ENCODE measurements around the gene SNX11.

DNA sequence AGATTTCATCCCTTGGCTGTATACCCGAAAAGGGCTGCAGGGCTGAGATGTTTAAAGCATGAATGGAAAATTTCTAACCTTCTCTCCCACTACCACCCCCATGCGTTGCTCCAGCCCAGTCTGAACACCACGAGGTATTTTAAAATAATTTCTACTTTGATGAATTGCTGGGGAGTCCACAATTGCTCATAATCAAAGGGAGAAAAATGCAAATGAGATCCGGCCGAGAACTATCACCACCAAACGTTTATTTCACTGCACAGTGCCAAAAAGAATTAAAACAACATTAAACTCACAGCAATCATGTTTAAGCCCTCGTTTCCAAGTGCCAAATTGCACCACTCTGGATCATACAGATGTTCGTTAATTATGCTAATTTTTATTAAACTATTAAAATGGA is 36.7 kb downstream of the SNX11 start:
- TF ChIP-seq, protein P1, sequence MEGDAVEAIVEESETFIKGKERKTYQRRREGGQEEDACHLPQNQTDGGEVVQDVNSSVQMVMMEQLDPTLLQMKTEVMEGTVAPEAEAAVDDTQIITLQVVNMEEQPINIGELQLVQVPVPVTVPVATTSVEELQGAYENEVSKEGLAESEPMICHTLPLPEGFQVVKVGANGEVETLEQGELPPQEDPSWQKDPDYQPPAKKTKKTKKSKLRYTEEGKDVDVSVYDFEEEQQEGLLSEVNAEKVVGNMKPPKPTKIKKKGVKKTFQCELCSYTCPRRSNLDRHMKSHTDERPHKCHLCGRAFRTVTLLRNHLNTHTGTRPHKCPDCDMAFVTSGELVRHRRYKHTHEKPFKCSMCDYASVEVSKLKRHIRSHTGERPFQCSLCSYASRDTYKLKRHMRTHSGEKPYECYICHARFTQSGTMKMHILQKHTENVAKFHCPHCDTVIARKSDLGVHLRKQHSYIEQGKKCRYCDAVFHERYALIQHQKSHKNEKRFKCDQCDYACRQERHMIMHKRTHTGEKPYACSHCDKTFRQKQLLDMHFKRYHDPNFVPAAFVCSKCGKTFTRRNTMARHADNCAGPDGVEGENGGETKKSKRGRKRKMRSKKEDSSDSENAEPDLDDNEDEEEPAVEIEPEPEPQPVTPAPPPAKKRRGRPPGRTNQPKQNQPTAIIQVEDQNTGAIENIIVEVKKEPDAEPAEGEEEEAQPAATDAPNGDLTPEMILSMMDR (IDR thresholded peaks at IDR 0.05; ENCODE audit: low read length) = no peak
- no peak for TF ChIP-seq EZH2 (IDR thresholded peaks at IDR 0.05; ENCODE audit: borderline replicate concordance, low read length)

Data from OCI-LY1 (cell line).